Inflammatory macrophage treated with lipopolysaccharide for 4 hours (primary cell): Measurements from ENCODE around the gene MRPS18A.

Experiments
- DNase-seq: peaks from one replicate; pipeline ENCODE4 v3.0.0-alpha.2; 2020

The MRPS18A gene

DNA sequence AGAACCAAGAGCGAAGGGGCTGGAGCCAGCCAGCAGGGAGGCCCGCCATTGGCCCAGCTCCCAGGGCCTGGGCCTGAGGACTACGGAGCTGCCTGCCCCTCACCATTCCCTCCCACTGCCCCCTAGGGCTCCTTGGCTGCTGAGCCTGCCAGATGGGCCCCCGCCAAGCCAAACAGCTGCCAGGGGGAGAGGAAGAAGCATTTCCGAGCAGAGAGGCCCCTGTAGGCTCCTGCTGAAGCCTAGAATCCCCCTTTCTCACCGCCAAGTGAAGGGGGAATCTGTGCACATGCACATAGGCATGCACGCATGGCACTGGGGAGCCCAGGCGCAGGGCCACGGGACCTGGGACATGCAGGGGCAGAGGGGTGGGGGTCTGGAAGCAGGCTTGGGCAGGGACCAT, 28.5 kb upstream of the MRPS18A start:
- DNase-seq = no peak

DNA sequence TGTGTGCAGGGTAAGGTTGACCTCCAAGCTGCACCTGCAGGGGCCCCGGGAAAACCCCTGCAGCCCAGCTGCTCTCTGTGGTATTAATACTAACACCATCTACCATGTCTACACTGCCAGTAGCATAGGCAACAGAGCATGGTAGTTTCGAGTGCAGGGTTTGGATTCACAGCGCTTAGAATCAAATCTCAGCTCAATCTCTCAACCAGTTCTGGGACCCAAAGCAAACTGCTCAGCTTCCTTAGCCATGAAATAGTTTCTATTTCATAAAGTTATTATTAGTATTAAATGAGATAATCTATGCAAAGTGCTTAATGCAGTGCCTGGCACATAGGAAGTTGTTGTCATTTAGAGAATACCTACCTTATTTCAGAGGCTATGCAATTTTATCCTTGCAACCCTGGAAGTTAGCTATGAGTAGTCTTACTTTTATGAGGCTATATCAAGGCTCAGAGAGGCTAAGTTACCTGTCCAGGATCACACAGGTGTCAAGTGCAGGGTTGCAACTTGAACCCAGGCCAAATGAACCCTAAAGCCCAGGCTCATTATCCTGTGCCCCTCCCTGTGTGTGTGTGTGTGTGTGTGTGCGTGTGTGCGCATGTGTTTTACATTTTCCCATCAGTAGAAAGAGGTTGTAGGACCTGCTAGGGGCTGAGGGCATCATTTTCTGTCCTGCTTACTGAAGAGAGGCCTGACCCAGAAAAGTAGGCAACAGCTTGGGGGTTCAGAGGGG, 27.6 kb upstream of the MRPS18A start:
- no peak for DNase-seq

DNA sequence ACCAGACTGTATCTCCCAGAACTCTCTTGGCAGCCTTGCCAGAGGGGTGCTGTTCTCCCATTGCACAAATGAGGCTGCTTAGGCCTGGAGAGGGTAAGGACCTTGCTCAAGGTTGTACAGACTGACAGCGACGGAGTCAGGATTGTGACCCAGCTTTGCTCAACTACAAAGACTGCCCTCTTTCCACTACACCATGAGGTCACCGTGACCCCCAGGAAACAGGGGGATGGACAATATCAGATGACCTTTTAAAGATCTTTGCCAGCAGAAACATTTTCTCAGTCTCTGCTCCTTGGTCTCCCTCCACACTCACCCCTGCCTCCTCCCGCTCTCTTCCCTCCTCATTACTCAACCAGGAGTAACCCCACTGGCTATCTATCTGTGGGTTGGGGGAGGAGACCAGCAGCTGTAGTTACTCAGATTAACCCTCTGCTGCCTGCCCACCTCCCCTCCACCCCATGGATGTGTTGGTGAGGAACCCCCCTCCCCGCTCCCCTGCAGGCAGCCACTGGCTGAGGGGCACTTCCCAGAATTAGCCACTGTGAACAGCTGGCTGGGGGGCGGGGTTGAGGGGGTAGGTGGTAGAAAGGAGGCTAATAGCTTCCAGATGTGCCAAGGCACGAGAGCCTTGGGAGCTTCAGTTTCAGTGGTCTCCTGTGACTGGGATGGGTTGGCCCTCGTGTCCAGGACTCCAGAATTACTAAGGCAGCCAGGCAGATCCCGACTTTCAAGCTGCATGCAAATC, 26.9 kb upstream of the MRPS18A start:
- no peak for DNase-seq

DNA sequence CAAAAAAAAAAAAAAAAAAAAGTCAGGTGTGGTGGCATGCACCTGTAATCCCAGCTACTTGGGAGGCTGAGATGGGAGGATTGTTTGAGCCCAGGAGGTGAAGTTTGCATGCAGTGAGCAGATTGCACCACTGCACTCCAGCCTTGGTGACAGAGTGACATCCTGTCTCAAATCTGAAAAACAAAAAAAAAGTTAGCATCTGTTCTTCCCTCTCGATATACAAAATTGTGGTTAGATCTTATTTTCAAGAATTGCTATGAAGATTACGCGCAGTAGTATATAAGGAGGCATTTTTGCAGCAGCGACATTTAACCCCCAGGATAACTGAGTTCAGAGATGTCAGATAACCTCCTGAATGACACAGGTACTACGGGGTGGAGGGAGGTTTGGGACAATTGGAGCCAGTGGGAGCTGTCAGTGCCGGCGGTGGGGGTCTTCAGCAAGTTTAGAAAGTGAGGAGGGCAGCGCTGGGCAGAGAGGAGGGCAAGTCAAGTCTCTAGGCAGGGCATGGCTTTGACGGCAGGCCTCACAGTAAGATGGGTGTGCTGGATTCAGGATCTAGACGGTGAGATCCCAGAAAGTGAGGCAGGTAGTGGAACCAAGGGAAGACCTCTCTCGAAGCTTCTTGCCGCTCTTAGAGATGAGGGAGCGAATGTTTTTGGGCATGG, 26.2 kb upstream of the MRPS18A start:
- DNase-seq = no peak

DNA sequence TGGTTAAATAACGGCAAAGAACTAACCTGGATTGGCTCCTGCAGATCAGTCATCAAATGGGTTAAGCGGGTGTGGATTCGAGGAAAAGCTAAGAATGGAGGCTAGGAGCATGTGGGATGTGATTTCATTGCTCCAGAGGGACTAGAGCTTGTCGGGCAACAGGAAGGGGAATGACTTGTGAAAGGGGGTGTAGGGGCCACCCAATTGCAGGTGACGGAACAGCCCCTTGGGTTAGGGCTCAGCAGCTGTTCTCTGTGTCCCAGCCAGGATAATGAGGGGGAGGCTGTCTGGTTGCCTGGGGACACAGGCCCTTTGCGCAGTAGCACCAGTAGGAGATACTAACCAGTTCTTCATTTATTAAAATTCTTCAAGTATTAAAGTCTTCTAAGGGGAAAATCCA, 25.0 kb upstream of the MRPS18A start:
- DNase-seq = no peak

DNA sequence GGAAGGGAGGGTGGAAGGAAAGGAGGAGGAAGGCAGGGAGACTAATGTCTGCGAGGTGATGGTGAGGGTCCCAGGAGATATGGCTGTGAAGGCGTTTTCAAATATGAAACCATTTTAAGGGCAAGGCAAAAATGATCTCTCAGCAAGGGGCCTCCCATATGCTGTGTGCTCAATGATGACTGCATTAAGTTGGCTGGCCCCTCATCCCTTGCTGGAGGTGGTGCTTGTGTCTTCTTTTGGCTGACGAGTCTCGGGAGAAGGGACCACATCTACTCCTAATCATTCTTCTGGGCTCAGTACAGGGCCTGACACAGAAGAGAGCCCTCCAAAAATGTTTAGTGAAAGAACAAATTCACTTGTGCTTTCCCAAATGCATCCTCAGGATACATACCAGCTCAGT, 23.0 kb upstream of the MRPS18A start:
- no peak for DNase-seq

DNA sequence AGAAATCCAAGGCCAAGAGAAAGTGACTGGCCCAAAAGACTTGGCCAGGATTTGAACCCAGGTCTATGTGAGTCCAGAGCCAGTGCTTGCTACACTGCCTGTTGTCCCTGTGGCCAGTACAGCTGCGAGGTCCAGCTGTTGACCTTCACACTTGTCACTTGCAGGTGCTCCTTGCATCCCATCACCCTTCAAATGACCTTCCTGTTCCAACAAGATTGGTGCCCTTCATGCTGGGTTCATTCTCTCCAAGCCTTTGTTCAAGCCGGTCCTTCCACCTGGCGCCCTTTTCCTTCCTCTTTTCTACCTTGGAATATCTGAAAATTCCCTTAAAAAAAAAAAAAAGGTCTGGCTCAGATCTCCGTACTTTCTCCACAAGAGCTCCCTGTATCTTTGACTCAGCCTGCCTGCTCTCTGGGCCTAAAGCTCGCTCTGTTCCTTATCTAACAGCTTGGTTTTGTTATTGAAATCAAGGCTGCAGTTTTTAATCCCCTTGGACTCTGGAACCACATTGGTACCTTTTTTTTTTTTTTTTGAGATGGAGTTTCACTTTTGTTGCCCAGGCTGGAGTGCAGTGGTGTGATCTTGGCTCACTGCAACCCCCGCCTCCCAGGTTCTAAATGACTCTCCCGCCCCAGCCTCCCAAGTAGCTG, 22.2 kb upstream of the MRPS18A start:
- no peak for DNase-seq

DNA sequence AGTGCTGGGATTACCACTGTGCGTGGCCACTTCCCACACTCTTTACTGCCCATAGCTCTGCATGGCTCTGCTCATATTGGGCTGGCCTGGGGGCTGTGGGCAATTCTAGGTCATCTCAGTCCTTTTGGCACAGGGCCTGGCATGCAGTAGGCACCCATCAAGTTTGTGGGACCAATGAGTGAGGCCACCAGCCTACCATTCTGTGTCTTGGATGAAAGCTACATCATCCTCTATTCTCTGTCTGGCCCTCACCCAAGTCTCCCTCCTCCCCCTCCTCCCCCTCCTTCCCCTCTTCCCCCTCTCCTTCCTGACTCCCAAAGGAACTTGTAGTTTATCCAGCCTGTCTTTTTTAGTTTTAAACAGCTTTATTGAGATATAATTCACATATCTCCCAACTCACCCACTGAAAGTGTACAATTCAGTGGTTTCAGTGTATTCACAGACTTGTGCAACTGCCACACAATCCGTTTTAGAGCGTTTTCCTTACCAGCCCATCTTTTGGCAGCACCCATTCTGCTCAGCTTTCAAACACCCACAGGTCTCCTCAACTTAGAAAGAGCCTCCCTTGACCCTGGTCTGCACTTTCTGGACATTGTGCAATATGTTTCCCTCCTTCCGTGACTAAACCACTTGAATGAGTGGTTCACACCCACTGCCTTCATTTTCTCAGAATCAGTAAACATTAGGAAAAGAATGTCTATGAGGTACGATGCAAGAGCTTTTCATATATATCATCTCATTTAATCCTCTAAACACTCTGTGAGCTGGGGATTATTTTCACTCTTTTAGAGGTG, 21.5 kb upstream of the MRPS18A start:
- peak; percentile 91 for DNase-seq

DNA sequence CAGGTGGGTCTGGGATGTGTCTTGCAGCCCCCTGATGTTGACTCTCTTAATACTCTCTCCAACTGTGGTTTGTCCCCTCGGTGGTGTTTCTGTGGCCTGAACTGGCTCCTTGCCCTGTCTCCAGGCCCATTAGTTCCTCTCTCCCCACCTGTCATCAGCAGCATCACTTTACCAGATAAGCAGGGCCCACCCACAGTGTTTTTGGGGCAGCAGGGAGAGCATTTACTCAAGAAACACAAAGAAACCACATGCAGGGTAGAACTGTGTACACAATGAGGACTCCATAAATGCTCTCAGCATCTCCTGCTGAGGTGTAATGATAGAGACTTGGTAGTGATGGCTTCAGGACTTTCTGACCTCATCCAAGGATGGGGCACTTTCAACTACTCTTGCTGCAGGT, 20.2 kb upstream of the MRPS18A start:
- no peak for DNase-seq

DNA sequence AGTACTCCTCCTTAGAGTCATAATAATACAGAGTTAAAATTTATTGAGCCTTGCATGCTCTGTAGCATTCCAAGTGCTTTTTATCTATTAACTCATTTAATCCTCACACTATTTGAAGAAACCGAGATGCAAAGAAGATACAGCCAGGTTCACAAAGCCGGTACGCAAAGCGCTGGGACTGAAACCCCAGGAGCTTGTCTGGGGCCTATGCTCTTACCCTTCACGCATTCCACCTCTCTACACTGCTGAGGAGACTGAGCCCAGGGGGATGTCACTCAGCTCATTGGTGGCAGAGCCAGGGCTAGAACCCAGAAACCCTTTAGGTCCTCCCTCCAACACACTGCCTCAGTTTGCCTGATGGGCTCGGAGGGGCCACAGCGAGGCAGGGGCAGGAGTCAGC, 19.7 kb upstream of the MRPS18A start:
- DNase-seq = no peak

DNA sequence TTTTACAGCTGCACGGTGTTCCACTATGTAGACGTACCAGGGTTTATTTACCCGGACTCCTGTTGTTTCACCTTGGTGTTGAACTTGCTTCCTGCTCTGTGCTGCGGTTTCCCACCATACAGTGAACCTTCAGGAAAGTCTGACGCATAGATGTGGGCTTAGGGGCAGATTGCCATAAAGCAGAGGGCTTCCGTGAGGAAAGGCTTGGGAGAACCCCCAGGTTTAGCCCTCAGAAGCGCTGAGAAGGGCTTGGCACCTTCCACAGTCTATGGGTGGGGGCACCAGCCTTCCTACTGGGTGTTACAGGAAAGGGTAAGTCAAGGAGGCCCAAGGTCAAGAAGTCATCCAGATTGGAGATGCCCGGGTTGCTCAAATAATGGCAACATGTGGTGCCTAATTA, 19.2 kb upstream of the MRPS18A start:
- DNase-seq = no peak

DNA sequence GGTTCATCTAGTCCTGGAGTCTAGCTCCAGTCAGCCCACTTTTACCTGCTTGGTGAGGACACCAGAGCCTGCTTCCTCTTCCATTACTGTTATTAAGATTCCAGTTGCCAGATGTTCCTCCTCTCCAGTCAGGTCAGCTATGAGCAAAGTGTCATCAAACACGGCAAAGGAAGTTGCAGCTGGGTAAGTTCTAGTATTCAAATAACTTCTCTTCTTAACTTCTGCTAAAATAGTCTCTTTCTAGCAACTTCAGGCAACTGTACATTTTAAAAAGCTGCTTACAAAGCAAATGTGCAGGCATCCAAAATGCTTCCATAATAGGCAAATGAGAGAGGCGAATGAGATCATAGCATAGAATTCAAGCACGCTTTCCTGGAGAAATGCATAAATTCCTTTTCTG, 18.4 kb upstream of the MRPS18A start:
- DNase-seq = peak; percentile 78

DNA sequence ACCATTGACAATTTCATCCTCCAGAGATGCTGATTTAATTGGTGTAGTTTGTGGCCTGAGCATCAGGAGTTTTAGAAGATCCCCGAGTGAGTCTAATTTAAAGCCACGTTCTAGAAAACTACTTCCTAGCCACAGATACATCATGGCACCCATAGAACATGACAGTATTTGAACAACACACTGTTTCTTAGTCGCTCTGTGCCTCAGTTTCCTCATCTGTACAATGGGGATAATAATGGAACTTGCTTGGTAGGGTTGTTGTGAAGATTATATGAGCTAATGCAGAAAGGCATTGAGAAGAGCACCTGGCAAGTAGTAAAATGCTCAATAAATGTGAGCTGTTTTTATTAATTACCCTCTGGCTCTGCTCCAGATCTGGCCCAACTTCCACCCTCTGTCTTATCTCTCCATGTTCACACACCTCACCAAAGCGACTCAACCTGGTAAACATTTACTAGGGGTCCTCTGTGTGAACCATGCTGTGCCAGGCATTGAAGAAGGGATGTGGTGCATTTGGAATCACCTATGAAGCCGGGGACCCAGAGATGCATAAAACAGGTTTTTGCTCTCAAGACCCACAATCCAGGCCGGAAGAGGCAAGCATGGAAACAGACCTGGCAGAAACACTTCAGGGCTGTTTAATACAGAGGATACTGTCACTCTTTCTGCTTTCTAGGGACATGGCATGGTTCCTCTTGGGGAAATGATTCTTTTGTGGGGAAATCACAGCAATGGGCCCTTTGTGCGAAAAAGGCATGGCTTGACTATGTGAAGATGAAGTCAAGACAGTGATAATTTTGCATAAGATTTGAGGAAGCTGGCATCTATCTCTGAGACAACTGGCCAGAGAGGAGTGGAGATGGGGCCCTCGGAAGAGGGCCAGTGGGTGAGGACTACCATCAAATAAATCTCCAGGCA, 16.2 kb upstream of the MRPS18A start:
- peak; percentile 91 for DNase-seq

DNA sequence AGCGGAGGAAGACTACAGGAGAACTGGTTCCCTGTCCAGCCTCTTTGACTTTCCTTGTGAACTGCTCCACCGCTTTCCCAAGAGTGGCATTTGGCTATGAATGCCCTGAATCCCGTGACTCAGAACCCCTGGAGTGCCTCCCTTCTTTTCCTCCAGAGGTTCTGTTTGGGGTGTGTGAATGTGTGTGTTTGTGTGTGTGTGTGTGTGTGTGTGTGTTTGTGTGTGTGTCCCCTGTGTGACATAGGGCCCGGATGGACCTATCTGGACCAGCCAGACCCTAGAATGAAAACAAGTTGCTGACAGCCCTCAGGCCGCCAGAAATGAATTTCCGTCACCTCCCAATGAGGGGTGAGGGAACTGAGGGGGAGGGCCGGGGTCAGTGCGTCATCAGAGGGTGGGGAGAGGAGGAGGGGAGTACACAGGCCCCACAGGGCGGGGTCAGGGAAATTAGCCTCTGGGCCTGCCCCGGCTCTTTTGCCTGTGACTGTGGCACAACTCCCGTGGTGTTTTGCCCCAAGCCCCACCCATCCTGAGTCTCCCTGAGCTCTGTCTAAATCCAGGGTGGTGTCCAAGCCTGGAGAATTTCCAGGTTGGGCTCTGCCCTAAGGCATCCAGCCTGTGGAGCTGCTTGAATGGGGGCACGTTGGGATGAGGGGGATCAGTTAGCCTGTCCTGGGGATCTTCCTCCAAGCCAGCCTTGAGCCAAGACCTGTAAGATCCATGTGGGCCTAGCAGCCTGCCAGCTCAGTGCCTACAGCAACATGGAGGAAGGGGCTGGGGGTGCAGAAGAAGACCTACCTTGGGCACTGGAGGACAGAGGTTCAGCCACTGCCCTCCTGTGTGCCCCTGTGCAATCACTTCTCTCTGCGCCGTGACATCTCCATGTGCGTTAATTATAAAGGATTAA, 15.2 kb upstream of the MRPS18A start:
- peak; percentile 89 for DNase-seq

DNA sequence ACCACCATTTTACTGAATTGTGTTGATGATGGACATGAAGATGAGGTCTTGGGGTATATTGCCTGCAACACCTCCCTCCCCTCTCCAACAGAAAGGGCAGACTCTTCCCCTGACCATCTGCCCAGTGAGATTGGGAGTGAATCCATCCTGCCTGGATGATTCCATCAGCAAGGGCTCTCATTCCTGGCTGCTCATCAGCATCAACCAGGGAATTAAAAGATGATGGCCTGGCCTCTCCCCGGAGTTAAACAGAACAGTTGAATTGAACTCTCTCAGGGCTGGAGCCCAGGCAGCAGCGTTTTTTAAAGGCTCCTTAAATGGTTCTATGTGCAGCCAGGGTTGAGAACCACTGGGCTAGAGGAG, 14.6 kb upstream of the MRPS18A start:
- DNase-seq = no peak

DNA sequence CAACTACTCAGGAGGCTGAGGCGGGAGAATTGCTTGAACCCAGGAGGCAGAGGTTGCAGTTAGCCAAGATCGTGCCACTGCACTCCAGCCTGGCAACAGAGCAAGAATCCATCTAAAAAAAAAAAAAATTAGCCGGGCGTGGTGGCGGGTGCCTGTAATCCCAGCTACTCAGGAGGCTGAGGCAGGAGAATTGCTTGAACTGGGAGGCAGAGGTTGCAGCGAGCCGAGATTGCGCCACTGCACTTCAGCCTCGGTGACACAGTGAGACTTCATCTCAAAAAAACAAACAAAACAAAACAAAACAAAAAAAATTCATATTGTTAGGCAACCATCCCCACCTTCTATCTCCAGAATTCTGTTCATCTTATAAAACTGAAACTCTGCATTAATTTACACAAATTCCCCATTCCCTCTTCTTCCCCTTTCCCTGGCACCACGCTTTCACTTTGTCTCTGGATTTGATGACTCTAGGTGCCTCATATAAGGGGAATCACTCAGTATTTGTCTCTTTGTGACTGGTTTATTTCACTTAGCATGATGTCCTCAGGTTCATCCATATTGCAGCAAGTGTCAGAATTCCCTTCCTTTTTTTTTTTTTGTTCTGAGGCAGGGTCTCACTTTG, 13.5 kb upstream of the MRPS18A start:
- peak; percentile 86 for DNase-seq

DNA sequence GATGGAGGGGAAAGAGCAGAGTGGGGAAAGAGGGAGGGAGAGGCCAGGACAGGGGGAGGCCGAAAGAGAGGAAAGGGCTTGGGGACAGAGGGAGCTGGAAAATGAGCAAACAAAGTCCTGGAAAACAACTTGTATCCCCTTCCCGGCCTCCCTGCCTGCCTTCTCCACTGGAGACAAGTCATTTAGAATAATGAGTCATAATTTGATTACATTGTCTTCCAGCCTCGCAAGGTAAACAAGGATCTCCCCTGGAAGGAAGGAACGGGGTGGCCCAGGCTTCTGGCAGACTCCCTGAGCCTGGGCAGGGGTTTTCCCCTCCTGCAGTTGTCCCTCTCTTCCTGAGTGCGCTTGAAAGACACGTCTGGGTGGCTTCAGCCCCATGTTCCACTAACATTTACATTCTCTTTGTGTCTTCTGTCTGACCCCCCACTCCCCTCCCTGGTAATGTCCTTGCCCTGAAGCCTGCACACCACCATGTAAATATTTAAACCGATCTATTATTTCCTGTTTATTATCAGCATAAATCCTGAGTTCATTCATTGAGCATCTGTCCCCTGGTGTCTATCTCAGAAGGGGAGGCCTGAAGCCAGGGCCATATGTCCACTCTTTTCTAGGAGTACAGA, 12.1 kb upstream of the MRPS18A start:
- DNase-seq = no peak

DNA sequence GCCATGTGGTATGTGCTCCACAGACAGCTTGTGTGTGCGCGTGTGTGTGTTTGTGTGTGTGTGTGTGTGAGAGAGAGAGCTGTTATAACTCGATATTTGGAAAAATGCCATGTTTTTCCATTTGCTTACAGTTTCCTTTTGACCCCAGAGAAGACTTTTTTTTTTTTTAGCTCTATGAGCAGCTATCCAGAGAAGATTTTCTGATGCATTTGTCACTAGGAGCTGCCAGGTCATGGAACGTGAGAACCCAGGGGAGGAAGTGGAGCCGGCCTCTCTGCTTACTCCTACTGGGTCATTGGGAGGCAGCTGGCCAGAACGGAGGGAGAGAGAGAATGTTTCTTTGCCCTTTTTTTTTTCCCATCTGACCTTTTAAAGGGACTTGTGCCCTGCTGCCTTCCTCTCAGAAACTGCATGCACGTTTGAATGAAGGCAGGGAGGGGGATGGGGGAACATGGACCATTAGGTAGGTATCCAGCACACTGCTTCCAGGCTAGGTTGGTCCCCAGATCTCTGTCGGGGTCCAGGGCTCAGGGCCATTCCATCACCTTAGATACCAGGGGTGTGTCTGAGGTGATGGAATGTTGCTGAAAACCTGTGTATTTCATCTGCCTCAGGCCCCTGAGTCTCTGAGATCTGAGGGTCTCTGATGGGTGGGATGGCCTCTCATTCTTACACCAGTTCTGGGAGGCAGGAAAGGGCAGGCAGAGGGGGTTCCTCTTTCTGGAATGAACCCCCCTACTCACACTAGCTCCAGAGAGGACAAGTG, 11.2 kb upstream of the MRPS18A start:
- DNase-seq = peak; percentile 12

DNA sequence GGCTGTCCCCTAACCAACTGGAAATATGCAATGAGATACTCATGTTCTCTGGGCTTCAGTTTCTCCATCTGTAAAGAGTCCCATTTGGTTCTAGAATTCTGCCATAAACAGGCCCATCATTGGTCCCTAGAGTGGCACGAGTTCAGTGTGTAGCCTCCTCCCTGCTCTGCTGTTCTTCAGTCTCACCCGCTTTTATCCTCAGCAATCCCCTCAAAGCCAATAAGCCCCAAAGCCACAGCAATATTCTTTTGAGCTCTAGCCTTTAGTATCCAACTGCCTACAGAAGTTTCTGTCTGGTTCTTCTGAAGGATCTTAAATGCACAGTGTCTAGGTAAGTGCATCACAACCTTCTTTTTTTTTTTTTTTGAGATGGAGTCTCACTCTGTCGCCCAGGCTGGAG, 9.8 kb upstream of the MRPS18A start:
- no peak for DNase-seq
